IMR-90 (cell line): ENCODE results near the gene ZNRD2. TPM values are rescaled to one million over a fixed set of nuclear protein-coding genes. Genes with fewer than 3 reads are reported as not detected.
A peak's percentile ranks its signal among the peaks of the same experiment; 100 is the strongest.

Experiments used
- ATAC-seq: fragments of 200-7000 bp; cut with Tn5 transposase; 2 replicates; pipeline ENCODE4 v1.9.1; 2020; ENCODE audit warnings: low read depth, mild to moderate bottlenecking, moderate library complexity
- BruUV-seq: library from RNA; stranded (reverse); fragments of 400-500 nt; replicated peaks from 2 replicates; lab custom pipeline; 2021; lab: Mats Ljungman, UMichigan
- CTCF ChIA-PET: fragments of 300-600 bp; formaldehyde crosslinking; extraction: SDS; loops from one replicate; lab custom pipeline; 2021; ENCODE audit warnings: antibody characterized with exemption; lab: Yijun Ruan, JAX
- POLR2A ChIA-PET: fragments of 300-600 bp; sonication (Branson Sonifier 250); formaldehyde crosslinking; loops from one replicate; lab custom pipeline; 2022; ENCODE audit warnings: antibody characterized with exemption; ENCODE audit not compliant: unreplicated experiment; lab: Charles Lee
- DNase-seq: peaks from one replicate; pipeline ENCODE4 v3.0.0; 2013
- H2AFZ ChIP-seq: replicated peaks from 2 replicates; pipeline ENCODE3; 2013; ENCODE audit warnings: low read length, mild to moderate bottlenecking; ENCODE audit not compliant: poor library complexity
- H2AK5ac ChIP-seq: 2 replicates; pipeline ENCODE4 v1.6.1; 2013; ENCODE audit warnings: low read depth, low read length, inconsistent platforms
- H2AK9ac ChIP-seq: replicated peaks from 2 replicates; pipeline ENCODE3; 2013; ENCODE audit warnings: mild to moderate bottlenecking, low read depth, low read length, moderate library complexity; ENCODE audit not compliant: poor library complexity
- H2BK120ac ChIP-seq: 2 replicates; pipeline ENCODE4 v1.6.1; 2013; ENCODE audit warnings: low read depth, low read length, inconsistent platforms
- H2BK15ac ChIP-seq: 3 replicates; pipeline ENCODE4 v1.6.1; 2013; ENCODE audit warnings: low read depth, low read length, inconsistent platforms
- H2BK20ac ChIP-seq: 2 replicates; pipeline ENCODE4 v1.6.1; 2013; ENCODE audit warnings: low read depth, mild to moderate bottlenecking, inconsistent platforms, low read length, moderate library complexity
- H2BK5ac ChIP-seq: 2 replicates; pipeline ENCODE4 v1.6.1; 2013; ENCODE audit warnings: mild to moderate bottlenecking, low read depth, low read length, inconsistent platforms; ENCODE audit not compliant: poor library complexity, severe bottlenecking
- H3K14ac ChIP-seq: replicated peaks from 2 replicates; pipeline ENCODE4 v1.6.1; 2013; ENCODE audit warnings: low read depth, low read length, inconsistent platforms
- H3K18ac ChIP-seq: 2 replicates; pipeline ENCODE4 v1.6.1; 2013; ENCODE audit warnings: low read depth, low read length, control low read depth
- H3K23ac ChIP-seq: 2 replicates; pipeline ENCODE4 v1.6.1; 2013; ENCODE audit warnings: low read depth, low read length, inconsistent platforms
- H3K27ac ChIP-seq: 2 replicates; pipeline ENCODE4 v1.5.1; 2013; ENCODE audit warnings: mild to moderate bottlenecking, control low read depth, low read length; ENCODE audit not compliant: insufficient read depth
- H3K27me3 ChIP-seq: 2 replicates; pipeline ENCODE4 v1.6.1; 2013; ENCODE audit warnings: low read length; ENCODE audit not compliant: control insufficient read depth, insufficient read depth
- H3K36me3 ChIP-seq: 2 replicates; pipeline ENCODE4 v1.6.1; 2013; ENCODE audit warnings: low read length, mixed read lengths; ENCODE audit not compliant: control insufficient read depth, insufficient read depth
- H3K4ac ChIP-seq: 2 replicates; pipeline ENCODE4 v1.6.1; 2013; ENCODE audit warnings: low read depth, low read length, inconsistent platforms
- H3K4me1 ChIP-seq: 2 replicates; pipeline ENCODE4 v1.6.1; 2013; ENCODE audit warnings: low read length, mixed read lengths; ENCODE audit not compliant: control insufficient read depth, insufficient read depth
- H3K4me2 ChIP-seq: 2 replicates; pipeline ENCODE4 v1.6.1; 2013; ENCODE audit warnings: low read depth, mild to moderate bottlenecking, control low read depth, low read length, moderate library complexity
- H3K4me3 ChIP-seq: 2 replicates; pipeline ENCODE4 v1.5.1; 2013; ENCODE audit warnings: low read depth, mild to moderate bottlenecking, control low read depth, low read length, moderate library complexity; ENCODE audit not compliant: insufficient read depth
- H3K56ac ChIP-seq: 2 replicates; pipeline ENCODE4 v1.6.1; 2013; ENCODE audit warnings: low read length, inconsistent platforms; ENCODE audit not compliant: insufficient read depth; ENCODE audit errors: extremely low read depth
- H3K79me1 ChIP-seq, 2 experiments: 2 replicates each; pipeline ENCODE4 v1.6.1; 2013; ENCODE audit warnings: low read length in 2 of 2, inconsistent platforms in 1 of 2, low read depth in 1 of 2
- H3K9ac ChIP-seq: 2 replicates; pipeline ENCODE4 v1.6.1; 2013; ENCODE audit warnings: low read depth, low read length, control low read depth
- H3K9me1 ChIP-seq: 2 replicates; pipeline ENCODE4 v1.6.1; 2013; ENCODE audit warnings: low read length, inconsistent platforms; ENCODE audit not compliant: insufficient read depth
- H3K9me3 ChIP-seq: 2 replicates; pipeline ENCODE4 v1.6.1; 2013; ENCODE audit warnings: low read length; ENCODE audit not compliant: control insufficient read depth, insufficient read depth
- H4K20me1 ChIP-seq: 2 replicates; pipeline ENCODE4 v1.6.1; 2013; ENCODE audit warnings: low read length, inconsistent platforms; ENCODE audit not compliant: insufficient read depth
- H4K5ac ChIP-seq: 2 replicates; pipeline ENCODE4 v1.6.1; 2013; ENCODE audit warnings: mild to moderate bottlenecking, low read depth, low read length, control low read depth
- H4K8ac ChIP-seq, 2 experiments: 2 replicates each; pipeline ENCODE4 v1.6.1; 2013; ENCODE audit warnings: low read depth in 2 of 2, low read length in 2 of 2, control low read depth in 1 of 2, inconsistent platforms in 1 of 2
- H4K91ac ChIP-seq: 2 replicates; pipeline ENCODE4 v1.6.1; 2013; ENCODE audit warnings: low read depth, low read length, inconsistent platforms; ENCODE audit not compliant: insufficient read depth
- CTCF ChIP-seq: conservative IDR thresholded peaks from 2 replicates; pipeline ENCODE4 v1.5.1; 2012; ENCODE audit warnings: mild to moderate bottlenecking, low read depth, low read length, improper control_type of control experiment
- SMC3 ChIP-seq: fragments of 150-350 bp; IDR thresholded peaks from 2 replicates; pipeline ENCODE4 v1.6.1; 2016; ENCODE audit warnings: low read depth, mild to moderate bottlenecking, antibody characterized with exemption, low read length, moderate library complexity
- WGBS, 2 experiments: methylation state at CpG; one replicate each; pipeline versions ENCODE4 v1.1.5 to v1.1.7; 2013; ENCODE audit warnings: missing lambda C conversion rate in 2 of 2; ENCODE audit not compliant: insufficient read length in 1 of 2; ENCODE audit errors: extremely low coverage in 2 of 2; 5-methylcytosine and 5-hydroxymethylcytosine counted together
- dilution Hi-C: fragments of 300-500 bp; cut with HindIII; formaldehyde crosslinking; loops from one replicate; pipeline ENCODE4 v1.14.3; 2018; ENCODE audit warnings: low sequenced_read_pairs; ENCODE audit not compliant: unreplicated experiment
- in situ Hi-C: fragments of 300-500 bp; cut with MboI; formaldehyde crosslinking; loops from 3 replicates; pipeline ENCODE4 v1.14.3; 2019; ENCODE audit warnings: low sequenced_read_pairs, inconsistent platforms, mixed read lengths
- intact Hi-C: fragments of 100-400 bp; cut with micrococcal nuclease; formaldehyde crosslinking; loops from 2 replicates; pipeline ENCODE4 v1.10.0; 2022
- polyA plus RNA-seq, 3 experiments: library from polyadenylated mRNA; depleted of rRNA; stranded (reverse); fragments of >200 nt; gene quantifications; 2 replicates each; pipeline ENCODE4 v1.2.3, GENCODE V29; 2012; ENCODE audit warnings: low replicate concordance in 1 of 3
- total RNA-seq: library from RNA; depleted of rRNA; stranded (reverse); fragments of >200 nt; gene quantifications from 2 replicates; pipeline ENCODE4 v1.2.3, GENCODE V29; 2012

Gene ZNRD2
- total and polyA plus RNA-seq, 2 of the 4 experiments (the other 2 are of a cell fraction): 75.6 to 90.3 TPM

GRCh38 chr11:65558930-65559509 is 11.3 kb upstream of the ZNRD2 start:
- H2AFZ ChIP-seq: peak overlapping the region; percentile 85
- H4K20me1 ChIP-seq: peaks cover 12% of the 10 kb centered on the region; the same call in 1 of the 2 replicates
- peaks cover 25% of the 10 kb centered on the region for H3K9me1 ChIP-seq
- CTCF ChIA-PET: interaction anchor here (1.3 kb wide), 1 partner anchor 14 kb away, joined by 4 read pairs; the partner anchor contains the start of gene FAM89B
- H2AK5ac ChIP-seq: peak overlapping the region; percentile 92
- peak overlapping the region; percentile 87 for H3K27ac ChIP-seq
- dilution Hi-C loops: no loop called here
- H2AK9ac ChIP-seq: peak overlapping the region; percentile 99
- H3K56ac ChIP-seq: 0 out of 2 replicates have a peak overlapping the region, but pooled peaks have one; percentile 63
- 0 out of 2 replicates have a peak, but pooled peaks have one; percentile 0 for ATAC-seq
- no peaks in the 10 kb centered on the region for H3K9me3 ChIP-seq
- peak overlapping the region; percentile 99 for H4K5ac ChIP-seq
- H3K36me3 ChIP-seq: no peaks in the 10 kb centered on the region
- peaks cover 43% of the 10 kb centered on the region for H3K4me1 ChIP-seq
- peak overlapping the region; percentile 96 for H3K4ac ChIP-seq
- H3K27me3 ChIP-seq: no peaks in the 10 kb centered on the region
- intact Hi-C loops: no loop called here
- POLR2A ChIA-PET: no interaction called here
- H3K4me3 ChIP-seq: no peak overlapping the region
- BruUV-seq: no TSS peak
- peak overlapping the region; percentile 71 for H2BK5ac ChIP-seq
- H3K18ac ChIP-seq: peak overlapping the region; percentile 87
- peak overlapping the region; percentile 75; the same call in 2 of the 3 replicates for H2BK15ac ChIP-seq
- peaks cover 16 to 38% of the 10 kb centered on the region in 2 experiments; a peak in 3 of 4 replicates for H3K79me1 ChIP-seq
- H2BK120ac ChIP-seq: peak overlapping the region; percentile 75
- peak overlapping the region; percentile 49; the same call in 1 of the 2 replicates for H3K23ac ChIP-seq
- H2BK20ac ChIP-seq: peak overlapping the region; percentile 47
- H3K14ac ChIP-seq: peak overlapping the region; percentile 91
- TF ChIP-seq SMC3: no peak
- 0 out of 2 replicates have a peak, but pooled peaks have one; percentile 0 for TF ChIP-seq CTCF
- H3K9ac ChIP-seq: peak overlapping the region; percentile 57
- in situ Hi-C loops: no loop called here
- H4K8ac ChIP-seq: peak overlapping the region; percentile 91 to 97
- 0% methylated on average over 4 of the region's 19 CpGs; no CpG with 5 or more reads in 1 of the 2 experiments for WGBS, 2 experiments
- peak overlapping the region; percentile 93 for H4K91ac ChIP-seq
- peak overlapping the region; percentile 58 for H3K4me2 ChIP-seq
- peak; percentile 33 for DNase-seq
